ENCODE results near the gene LYRM9.
A peak's percentile ranks its signal among the peaks of the same experiment; 100 is the strongest.

The LYRM9 gene

DNA sequence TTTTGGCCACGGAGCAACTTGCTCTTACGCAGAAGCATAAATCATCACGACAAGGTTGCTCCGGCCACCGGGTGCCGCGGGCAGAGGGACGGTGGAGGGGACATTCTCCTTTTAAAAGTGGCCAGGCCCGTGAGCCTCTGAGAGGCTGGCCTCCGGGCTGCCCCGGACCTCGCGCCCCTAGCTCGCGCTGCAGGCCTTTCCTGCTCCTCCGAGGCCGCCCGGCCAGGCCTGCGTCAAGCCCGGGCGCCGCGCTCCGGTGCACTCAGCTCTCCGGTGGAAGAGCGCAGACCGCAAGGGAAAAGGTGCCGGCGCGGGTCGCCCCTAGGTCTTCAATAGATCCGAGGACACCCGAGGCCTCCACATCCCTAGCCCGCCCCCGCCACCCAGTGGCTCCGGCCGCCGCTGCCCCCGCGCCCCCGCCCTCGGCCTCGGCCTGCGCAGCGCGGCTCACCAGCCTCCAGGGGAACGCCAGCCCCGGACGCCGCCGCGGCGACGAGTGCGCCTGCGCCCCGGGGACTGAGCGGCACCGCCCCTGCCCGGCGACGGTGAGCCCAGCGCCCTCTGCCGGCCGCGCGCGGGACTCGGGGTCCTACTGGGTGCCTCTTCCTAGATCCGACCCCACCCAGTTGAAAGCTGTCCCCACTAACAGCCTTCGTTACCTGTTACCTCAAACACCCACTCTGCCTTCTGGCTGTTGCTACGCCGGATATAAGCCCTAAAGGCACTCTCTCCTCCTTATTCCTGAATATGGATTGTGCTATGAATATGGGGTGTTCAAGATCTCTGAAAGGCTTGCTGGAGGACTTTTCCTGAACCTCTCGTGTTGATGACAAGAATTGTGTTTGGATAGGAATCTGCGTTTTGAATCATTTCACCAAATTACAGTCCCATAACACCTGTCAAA lies at the start of gene LYRM9:
TSS of gene LYRM9 (minus strand) at position 500 of the 904 bp plus-strand sequence. CDS start 10,671 bp downstream, outside the sequence.
- no peaks in the 10 kb centered on the region for H3K36me3 ChIP-seq (ENCODE audit: control insufficient read depth in 1 of 2, insufficient read depth in 2 of 2, low read length in 2 of 2)
- no peaks in the 10 kb centered on the region for H3K9me3 ChIP-seq (ENCODE audit: control insufficient read depth in 1 of 2, low read length in 2 of 2)
- H3K27me3 ChIP-seq (ENCODE audit: low read depth, low read length): no peaks in the 10 kb centered on the region
- peaks cover 0 to 6% of the 10 kb centered on the region in 2 donors for H3K4me1 ChIP-seq (ENCODE audit: control insufficient read depth in 1 of 2, insufficient read depth in 2 of 2, low read length in 2 of 2)
- peak within 1 kb of the TSS; percentile 45 for H3K27ac ChIP-seq (ENCODE audit: low read length)
- H3K4me3 ChIP-seq (ENCODE audit: low read depth in 1 of 2, low read length in 2 of 2): peak within 1 kb of the TSS; percentile 62 to 78

DNA sequence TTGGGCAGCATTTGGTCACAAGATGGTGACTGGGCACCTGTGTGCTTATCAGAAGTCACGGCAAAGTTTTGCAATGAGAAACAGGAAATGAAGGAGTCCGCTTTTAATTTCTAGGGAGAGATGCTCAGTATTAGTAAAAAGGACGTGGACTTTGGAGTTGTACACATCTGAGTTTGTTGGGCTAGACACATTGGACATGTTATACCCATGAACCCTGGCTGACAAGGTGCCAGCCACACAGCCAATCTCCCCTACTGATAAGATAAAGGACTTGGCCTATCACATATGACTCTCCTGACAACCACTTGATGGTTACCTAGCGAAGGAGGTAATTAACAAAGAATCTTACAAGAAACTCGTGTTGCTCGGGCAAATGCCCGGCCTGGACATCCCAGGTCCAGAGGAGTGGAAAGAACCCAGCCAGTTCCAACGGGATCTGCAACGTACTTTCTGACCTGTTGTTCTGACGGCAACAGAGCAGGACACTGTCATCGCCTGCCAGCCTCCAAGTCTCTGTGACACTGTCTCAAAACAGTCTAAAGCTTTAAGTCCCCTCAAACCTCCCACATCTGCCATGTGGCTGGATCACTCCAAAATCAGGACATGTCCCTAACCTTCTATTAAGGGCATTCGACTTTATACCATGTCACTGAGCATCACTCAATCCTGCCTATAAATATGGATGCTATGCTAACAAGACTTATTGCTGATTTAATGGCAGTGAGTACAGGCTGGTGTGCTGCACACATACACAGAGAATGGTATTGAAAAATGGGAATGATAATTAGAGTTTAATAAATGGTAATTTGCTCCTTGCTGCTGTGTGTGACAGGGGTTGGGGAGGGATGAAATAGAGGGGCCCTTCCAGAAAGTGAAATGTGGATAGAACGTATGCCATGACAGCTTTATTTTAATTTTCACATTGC lies 47.6 kb upstream of the LYRM9 start:
- no peak overlapping the region for H3K27ac ChIP-seq (ENCODE audit: low read length)
- no peaks in the 10 kb centered on the region for H3K36me3 ChIP-seq (ENCODE audit: control insufficient read depth in 1 of 2, insufficient read depth in 2 of 2, low read length in 2 of 2)

DNA sequence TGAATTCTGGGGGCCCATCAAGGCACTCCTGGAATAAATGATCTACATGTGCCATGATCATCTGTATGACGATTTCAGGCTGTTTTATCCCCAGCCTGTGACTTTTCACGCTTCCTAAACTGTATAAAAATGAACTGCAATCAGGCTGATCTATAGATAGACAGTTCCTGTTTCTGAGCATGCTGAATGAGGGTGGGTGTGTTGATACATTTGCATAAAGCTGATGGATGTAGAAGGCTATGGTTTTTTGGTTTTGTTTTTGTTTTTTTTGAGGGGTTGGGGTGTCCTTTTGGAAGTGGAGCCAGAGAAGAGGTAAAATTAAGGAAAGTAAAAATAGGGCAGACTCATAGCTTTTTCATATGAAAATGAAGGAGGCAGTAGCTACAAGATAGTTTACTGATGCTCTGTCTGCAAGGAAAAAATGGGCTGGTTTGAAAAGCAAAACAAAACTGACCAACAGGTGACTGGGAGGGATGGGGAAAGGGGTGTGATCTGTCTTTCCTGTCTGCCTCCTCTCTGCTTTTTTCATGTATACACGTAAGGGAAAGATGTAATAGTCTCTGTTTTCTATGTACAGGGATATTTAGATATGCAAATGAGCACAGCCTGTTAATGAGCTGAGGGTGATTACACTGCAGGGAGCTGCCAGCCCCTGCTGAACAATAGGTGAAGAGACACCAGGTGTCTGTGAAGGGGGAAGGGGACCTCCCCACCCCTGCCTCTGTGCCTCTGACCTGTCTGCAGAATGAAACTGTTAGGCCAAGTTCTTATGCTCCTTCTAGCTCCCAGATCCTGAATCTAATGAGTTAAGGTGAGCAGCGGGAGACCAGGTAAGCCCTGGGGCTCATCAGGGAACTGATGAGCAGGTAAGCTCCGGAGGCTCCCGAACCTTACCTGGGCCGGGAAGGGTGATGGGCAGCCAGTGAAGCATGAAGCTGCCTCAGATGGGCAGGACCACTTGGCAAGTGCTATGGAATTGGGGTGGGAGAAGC lies 46.6 kb upstream of the LYRM9 start:
- Histone ChIP-seq H3K27me3 (ENCODE audit: low read depth, low read length) (no peaks in the 10 kb centered on the region), H3K27ac (ENCODE audit: low read length) (no peak overlapping the region), H3K36me3 (ENCODE audit: control insufficient read depth in 1 of 2, insufficient read depth in 2 of 2, low read length in 2 of 2) (no peaks in the 10 kb centered on the region), H3K4me1 (ENCODE audit: control insufficient read depth in 1 of 2, insufficient read depth in 2 of 2, low read length in 2 of 2) (no peaks in the 10 kb centered on the region), H3K9me3 (ENCODE audit: control insufficient read depth in 1 of 2, low read length in 2 of 2) (peaks cover 0 to 4% of the 10 kb centered on the region in 2 donors), H3K4me3 (ENCODE audit: low read depth in 1 of 2, low read length in 2 of 2) (no peak overlapping the region)

More for the DNA sequence above, 47.6 kb upstream of the LYRM9 start:
- Histone ChIP-seq H3K4me3 (ENCODE audit: low read depth in 1 of 2, low read length in 2 of 2) (no peak overlapping the region), H3K27me3 (ENCODE audit: low read depth, low read length) (no peaks in the 10 kb centered on the region), H3K4me1 (ENCODE audit: control insufficient read depth in 1 of 2, insufficient read depth in 2 of 2, low read length in 2 of 2) (no peaks in the 10 kb centered on the region), H3K9me3 (ENCODE audit: control insufficient read depth in 1 of 2, low read length in 2 of 2) (peaks cover 0 to 4% of the 10 kb centered on the region in 2 donors)

DNA sequence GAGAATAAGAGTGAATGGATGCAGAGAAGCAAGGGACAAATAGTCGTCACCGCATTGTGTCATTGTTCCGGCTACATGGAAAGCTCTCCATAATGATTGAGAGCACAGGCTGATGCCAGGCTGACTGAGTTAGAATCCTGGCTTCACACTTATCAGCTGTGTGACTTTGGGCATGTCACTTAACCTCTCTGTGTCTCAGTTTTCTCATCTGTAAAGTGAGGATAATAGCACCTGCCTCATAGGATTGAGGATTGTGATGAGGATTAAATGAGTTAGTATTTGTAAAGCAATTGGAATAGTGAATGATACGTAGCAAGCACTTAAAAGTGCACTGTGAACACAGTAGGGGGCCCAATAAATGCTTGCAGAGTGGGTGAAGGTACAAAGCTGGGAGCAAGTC lies 45.7 kb upstream of the LYRM9 start:
- Histone ChIP-seq H3K4me3 (ENCODE audit: low read depth in 1 of 2, low read length in 2 of 2) (no peak overlapping the region), H3K9me3 (ENCODE audit: control insufficient read depth in 1 of 2, low read length in 2 of 2) (peaks cover 0 to 4% of the 10 kb centered on the region in 2 donors), H3K27me3 (ENCODE audit: low read depth, low read length) (no peaks in the 10 kb centered on the region), H3K36me3 (ENCODE audit: control insufficient read depth in 1 of 2, insufficient read depth in 2 of 2, low read length in 2 of 2) (no peaks in the 10 kb centered on the region), H3K4me1 (ENCODE audit: control insufficient read depth in 1 of 2, insufficient read depth in 2 of 2, low read length in 2 of 2) (no peaks in the 10 kb centered on the region), H3K27ac (ENCODE audit: low read length) (no peak overlapping the region)

DNA sequence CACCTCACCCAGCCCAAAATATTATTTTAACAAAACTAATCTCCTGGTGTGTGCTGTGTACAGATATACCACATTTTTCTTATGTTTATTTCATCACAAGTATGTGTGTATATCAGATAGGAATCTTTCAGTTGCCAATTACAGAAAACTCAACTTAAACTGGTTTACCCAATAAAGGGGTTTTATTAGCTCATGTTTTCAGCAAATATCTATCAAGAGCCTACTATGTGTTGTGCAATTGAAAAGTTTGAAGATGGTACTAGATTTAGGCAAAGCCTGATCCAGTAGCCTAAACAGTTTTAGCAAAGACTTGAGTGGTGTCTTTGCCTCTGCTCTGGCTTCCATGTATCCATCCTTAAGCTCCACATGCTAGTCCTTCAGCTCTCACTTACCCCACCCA lies 45.1 kb upstream of the LYRM9 start:
- Histone ChIP-seq H3K4me1 (ENCODE audit: control insufficient read depth in 1 of 2, insufficient read depth in 2 of 2, low read length in 2 of 2) (no peaks in the 10 kb centered on the region), H3K4me3 (ENCODE audit: low read depth in 1 of 2, low read length in 2 of 2) (no peak overlapping the region), H3K36me3 (ENCODE audit: control insufficient read depth in 1 of 2, insufficient read depth in 2 of 2, low read length in 2 of 2) (no peaks in the 10 kb centered on the region), H3K27me3 (ENCODE audit: low read depth, low read length) (no peaks in the 10 kb centered on the region), H3K9me3 (ENCODE audit: control insufficient read depth in 1 of 2, low read length in 2 of 2) (peaks cover 0 to 4% of the 10 kb centered on the region in 2 donors), H3K27ac (ENCODE audit: low read length) (no peak overlapping the region)

DNA sequence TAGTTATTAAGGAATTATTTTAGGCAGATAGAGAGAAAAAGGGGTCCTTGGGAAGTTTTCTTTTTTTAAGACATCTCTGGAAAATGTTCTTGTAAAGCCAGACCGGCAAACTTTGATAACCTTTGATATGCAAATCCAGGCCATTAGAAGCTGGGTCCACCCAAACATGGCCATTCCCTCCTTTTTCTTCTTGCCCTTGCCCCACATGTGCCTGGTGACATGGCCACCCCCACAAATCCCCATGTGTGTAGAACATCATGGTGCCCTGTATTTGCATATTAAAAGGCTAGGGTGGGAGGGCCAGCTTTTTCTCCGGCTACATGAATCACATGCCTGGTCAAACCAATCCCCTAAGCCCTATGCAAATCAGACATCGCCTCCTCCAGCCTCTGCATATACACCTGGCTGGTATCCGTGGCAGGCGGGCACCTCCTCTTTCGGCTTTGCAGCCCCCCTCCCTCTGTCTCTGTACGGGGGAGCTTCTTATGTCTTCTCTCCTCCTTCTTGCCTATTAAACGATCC lies 43.9 kb upstream of the LYRM9 start:
- Histone ChIP-seq H3K9me3 (ENCODE audit: control insufficient read depth in 1 of 2, low read length in 2 of 2) (peaks cover 0 to 5% of the 10 kb centered on the region in 2 donors), H3K4me1 (ENCODE audit: control insufficient read depth in 1 of 2, insufficient read depth in 2 of 2, low read length in 2 of 2) (no peaks in the 10 kb centered on the region), H3K36me3 (ENCODE audit: control insufficient read depth in 1 of 2, insufficient read depth in 2 of 2, low read length in 2 of 2) (no peaks in the 10 kb centered on the region), H3K27me3 (ENCODE audit: low read depth, low read length) (no peaks in the 10 kb centered on the region), H3K27ac (ENCODE audit: low read length) (no peak overlapping the region), H3K4me3 (ENCODE audit: low read depth in 1 of 2, low read length in 2 of 2) (no peak overlapping the region)

DNA sequence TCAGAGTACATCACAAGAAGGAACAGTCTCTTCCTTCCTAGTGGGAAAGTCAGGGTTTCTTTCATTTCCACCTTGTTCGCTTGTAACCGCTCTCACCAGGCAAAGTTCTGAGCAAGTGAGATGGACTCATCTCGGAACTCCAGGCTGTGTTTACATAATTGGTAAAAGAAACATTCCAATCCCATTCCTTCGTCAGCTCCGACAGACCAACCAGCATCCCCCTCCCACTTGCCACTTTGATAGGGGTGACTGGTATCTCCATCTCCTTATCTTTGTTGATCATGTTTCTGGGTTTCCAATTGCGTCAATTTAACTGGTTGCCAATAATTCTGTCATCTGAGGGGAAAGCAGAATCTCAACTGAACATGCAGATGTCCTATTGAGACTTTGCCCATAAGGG lies 36.8 kb upstream of the LYRM9 start:
- no peak overlapping the region for H3K4me3 ChIP-seq (ENCODE audit: low read depth in 1 of 2, low read length in 2 of 2)
- H3K4me1 ChIP-seq (ENCODE audit: control insufficient read depth in 1 of 2, insufficient read depth in 2 of 2, low read length in 2 of 2): no peaks in the 10 kb centered on the region
- no peak overlapping the region for H3K27ac ChIP-seq (ENCODE audit: low read length)
- no peaks in the 10 kb centered on the region for H3K36me3 ChIP-seq (ENCODE audit: control insufficient read depth in 1 of 2, insufficient read depth in 2 of 2, low read length in 2 of 2)
- H3K27me3 ChIP-seq (ENCODE audit: low read depth, low read length): no peaks in the 10 kb centered on the region
- peaks cover 0 to 9% of the 10 kb centered on the region in 2 donors for H3K9me3 ChIP-seq (ENCODE audit: control insufficient read depth in 1 of 2, low read length in 2 of 2)

DNA sequence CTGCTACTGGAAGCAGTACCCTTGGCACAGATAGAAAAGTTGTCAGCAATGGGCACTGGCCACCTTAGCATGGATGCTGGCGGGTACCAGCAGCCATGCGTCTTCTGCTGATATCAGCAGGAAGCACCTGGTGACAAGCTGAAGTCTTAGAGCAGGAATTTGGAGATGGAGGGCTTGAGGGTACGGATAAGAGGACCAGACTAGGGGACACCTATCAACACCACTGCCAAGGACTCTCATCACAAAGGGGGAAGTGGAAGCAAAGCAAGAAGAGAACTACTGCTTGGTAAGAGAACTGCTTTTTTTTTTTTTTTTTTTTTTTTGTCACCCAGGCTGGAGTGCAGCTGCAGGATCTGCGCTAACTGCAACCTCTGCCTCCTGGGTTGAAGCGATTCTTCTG lies 35.4 kb upstream of the LYRM9 start:
- H3K27ac ChIP-seq (ENCODE audit: low read length): no peak overlapping the region
- no peak overlapping the region for H3K4me3 ChIP-seq (ENCODE audit: low read depth in 1 of 2, low read length in 2 of 2)
- no peaks in the 10 kb centered on the region for H3K36me3 ChIP-seq (ENCODE audit: control insufficient read depth in 1 of 2, insufficient read depth in 2 of 2, low read length in 2 of 2)
- H3K4me1 ChIP-seq (ENCODE audit: control insufficient read depth in 1 of 2, insufficient read depth in 2 of 2, low read length in 2 of 2): no peaks in the 10 kb centered on the region
- H3K27me3 ChIP-seq (ENCODE audit: low read depth, low read length): no peaks in the 10 kb centered on the region
- H3K9me3 ChIP-seq (ENCODE audit: control insufficient read depth in 1 of 2, low read length in 2 of 2): peaks cover 0 to 9% of the 10 kb centered on the region in 2 donors

DNA sequence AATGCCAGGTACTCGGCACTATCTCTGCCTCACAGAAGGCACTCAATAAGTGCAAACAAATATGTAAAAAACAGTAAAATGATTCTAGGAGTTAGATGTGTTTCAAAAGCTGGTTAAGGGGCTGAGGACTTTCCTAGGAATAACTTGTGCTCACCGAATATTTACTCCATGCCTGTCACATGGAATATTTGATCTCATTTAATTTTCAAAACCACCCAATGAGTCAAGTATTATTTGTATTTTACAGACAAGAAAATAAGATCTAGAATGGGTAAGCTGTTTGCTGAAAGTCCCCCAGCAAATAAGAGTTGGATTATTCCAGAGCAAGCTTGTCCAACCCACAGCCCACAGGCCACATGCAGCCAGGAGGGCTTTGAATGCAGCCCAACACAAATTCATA lies 34.6 kb upstream of the LYRM9 start:
- H3K4me3 ChIP-seq (ENCODE audit: low read depth in 1 of 2, low read length in 2 of 2): no peak overlapping the region
- H3K36me3 ChIP-seq (ENCODE audit: control insufficient read depth in 1 of 2, insufficient read depth in 2 of 2, low read length in 2 of 2): no peaks in the 10 kb centered on the region
- no peaks in the 10 kb centered on the region for H3K4me1 ChIP-seq (ENCODE audit: control insufficient read depth in 1 of 2, insufficient read depth in 2 of 2, low read length in 2 of 2)
- no peak overlapping the region for H3K27ac ChIP-seq (ENCODE audit: low read length)
- H3K9me3 ChIP-seq (ENCODE audit: control insufficient read depth in 1 of 2, low read length in 2 of 2): peaks cover 0 to 4% of the 10 kb centered on the region in 2 donors
- no peaks in the 10 kb centered on the region for H3K27me3 ChIP-seq (ENCODE audit: low read depth, low read length)

DNA sequence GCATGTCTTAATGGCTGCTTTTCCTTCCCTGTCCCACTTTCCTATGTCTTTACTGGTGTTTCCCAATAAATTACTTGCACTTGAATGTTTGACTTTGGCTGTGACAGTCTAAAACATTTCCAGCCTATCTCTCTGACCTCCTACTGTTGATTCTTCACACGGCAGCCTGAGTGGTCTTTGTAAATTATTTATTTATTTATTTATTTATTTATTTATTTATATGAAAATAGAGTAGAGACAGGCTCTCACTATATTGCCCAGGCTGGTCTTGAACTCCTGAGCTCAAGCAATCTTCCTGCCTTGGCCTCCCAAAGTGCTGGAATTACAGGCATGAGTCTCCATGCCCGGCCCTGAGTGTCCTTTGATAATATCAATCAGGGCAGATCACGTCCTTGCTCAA lies 28.4 kb upstream of the LYRM9 start:
- no peak overlapping the region for H3K27ac ChIP-seq (ENCODE audit: low read length)
- no peaks in the 10 kb centered on the region for H3K36me3 ChIP-seq (ENCODE audit: control insufficient read depth in 1 of 2, insufficient read depth in 2 of 2, low read length in 2 of 2)
- no peaks in the 10 kb centered on the region for H3K27me3 ChIP-seq (ENCODE audit: low read depth, low read length)
- peaks cover 0 to 4% of the 10 kb centered on the region in 2 donors for H3K9me3 ChIP-seq (ENCODE audit: control insufficient read depth in 1 of 2, low read length in 2 of 2)
- no peaks in the 10 kb centered on the region for H3K4me1 ChIP-seq (ENCODE audit: control insufficient read depth in 1 of 2, insufficient read depth in 2 of 2, low read length in 2 of 2)
- no peak overlapping the region for H3K4me3 ChIP-seq (ENCODE audit: low read depth in 1 of 2, low read length in 2 of 2)

Measured in muscle layer of duodenum (tissue), 2 donors.